GM23338 (cell line): ENCODE data around the gene RMC1. TPM values are rescaled to one million over a fixed set of nuclear protein-coding genes. Genes with fewer than 3 reads are reported as not detected.

ENCODE experiments used
- ATAC-seq: fragments of 200-7000 bp; cut with Tn5 transposase; 3 replicates; pipeline ENCODE4 v1.9.1; 2020
- DNase-seq: peaks from one replicate; pipeline ENCODE4 v3.0.0-alpha.2; 2015; ENCODE audit warnings: low spot score
- H2AFZ ChIP-seq: fragments of 200-600 bp; sonication (generic); 2 replicates; pipeline ENCODE4 v1.8.0; 2016; ENCODE audit warnings: antibody characterized with exemption, mild to moderate bottlenecking, moderate library complexity
- H3F3A ChIP-seq: fragments of 200-600 bp; sonication (generic); replicated peaks from 2 replicates; pipeline ENCODE4 v1.8.0; 2017; ENCODE audit warnings: antibody characterized with exemption, mixed run types, low read depth
- H3K27ac ChIP-seq: fragments of 200-600 bp; sonication (generic); 2 replicates; pipeline ENCODE4 v1.6.1; 2016; ENCODE audit warnings: low read depth
- H3K27me3 ChIP-seq: fragments of 200-600 bp; sonication (generic); 2 replicates; pipeline ENCODE4 v1.8.0; 2016; ENCODE audit warnings: mild to moderate bottlenecking, mixed run types, moderate library complexity; ENCODE audit not compliant: insufficient read depth
- H3K36me3 ChIP-seq: fragments of 200-600 bp; sonication (generic); 2 replicates; pipeline ENCODE4 v1.8.0; 2016; ENCODE audit warnings: mild to moderate bottlenecking; ENCODE audit not compliant: insufficient read depth
- H3K4me1 ChIP-seq: fragments of 200-600 bp; sonication (generic); 2 replicates; pipeline ENCODE4 v1.8.0; 2016; ENCODE audit warnings: mild to moderate bottlenecking, moderate library complexity; ENCODE audit not compliant: insufficient read depth
- H3K4me2 ChIP-seq: fragments of 200-600 bp; sonication (generic); 2 replicates; pipeline ENCODE4 v1.7.1; 2017; ENCODE audit warnings: mixed run types
- H3K4me3 ChIP-seq: fragments of 200-600 bp; sonication (generic); 2 replicates; pipeline ENCODE4 v1.6.1; 2016; ENCODE audit warnings: mixed run types
- H3K79me2 ChIP-seq: fragments of 200-600 bp; sonication (generic); replicated peaks from 2 replicates; pipeline ENCODE4 v1.8.0; 2017; ENCODE audit warnings: mild to moderate bottlenecking; ENCODE audit not compliant: insufficient read depth
- H3K9me2 ChIP-seq: fragments of 200-600 bp; sonication (generic); 2 replicates; pipeline ENCODE4 v1.8.0; 2017; ENCODE audit not compliant: insufficient read depth
- H4K20me1 ChIP-seq: fragments of 200-600 bp; sonication (generic); replicated peaks from 2 replicates; pipeline ENCODE4 v1.8.0; 2017; ENCODE audit warnings: mild to moderate bottlenecking; ENCODE audit not compliant: insufficient read depth
- H3K27ac Mint-ChIP-seq: 2 replicates; pipeline ENCODE4 v1.8.0; 2020; ENCODE audit warnings: inconsistent platforms, mild to moderate bottlenecking, moderate library complexity, mixed read lengths
- H3K27me3 Mint-ChIP-seq: 3 replicates; pipeline ENCODE4 v1.8.0; 2022; ENCODE audit warnings: low read depth, mild to moderate bottlenecking, moderate library complexity, mixed read lengths, inconsistent platforms; ENCODE audit not compliant: insufficient read depth, poor library complexity
- H3K36me3 Mint-ChIP-seq: 3 replicates; pipeline ENCODE4 v1.8.0; 2021; ENCODE audit warnings: low read depth, mild to moderate bottlenecking, inconsistent platforms, moderate library complexity, mixed read lengths
- H3K4me1 Mint-ChIP-seq: 3 replicates; pipeline ENCODE4 v1.8.0; 2020; ENCODE audit warnings: mild to moderate bottlenecking, inconsistent platforms, mixed read lengths
- H3K4me3 Mint-ChIP-seq: 3 replicates; pipeline ENCODE4 v1.8.0; 2021; ENCODE audit warnings: moderate library complexity, mild to moderate bottlenecking, inconsistent platforms, mixed read lengths
- H3K9me3 Mint-ChIP-seq: 3 replicates; pipeline ENCODE4 v1.8.0; 2020; ENCODE audit warnings: moderate library complexity, mild to moderate bottlenecking, inconsistent platforms, mixed read lengths
- CREB1 ChIP-seq: fragments of 250-450 bp; sonication (Bioruptor Pico); IDR thresholded peaks from 2 replicates; pipeline ENCODE4 v1.5.0; 2020; ENCODE audit warnings: low read depth, mild to moderate bottlenecking, moderate library complexity
- ETS1 ChIP-seq: IDR thresholded peaks from 2 replicates; pipeline ENCODE4 v1.6.1; 2016; ENCODE audit warnings: antibody characterized with exemption
- EZH2 ChIP-seq: fragments of 200-600 bp; sonication (generic); IDR thresholded peaks from one replicate; pipeline ENCODE4 v1.8.0; 2017; ENCODE audit warnings: antibody characterized with exemption, mild to moderate bottlenecking, low read depth; ENCODE audit not compliant: unreplicated experiment
- EZH2phosphoT487 ChIP-seq: fragments of 200-600 bp; sonication (generic); IDR thresholded peaks from one replicate; pipeline ENCODE4 v1.8.1; 2018; ENCODE audit warnings: antibody characterized with exemption; ENCODE audit not compliant: unreplicated experiment
- JUNB ChIP-seq: IDR thresholded peaks from one replicate; pipeline ENCODE4 v1.6.1; 2016; ENCODE audit warnings: antibody characterized with exemption; ENCODE audit not compliant: unreplicated experiment
- POLR2AphosphoS5 ChIP-seq: IDR thresholded peaks from 2 replicates; pipeline ENCODE4 v1.6.1; 2016; ENCODE audit warnings: antibody characterized with exemption, low read depth
- REST ChIP-seq: IDR thresholded peaks from one replicate; pipeline ENCODE4 v1.6.1; 2018; ENCODE audit warnings: antibody characterized with exemption; ENCODE audit not compliant: unreplicated experiment
- STAT1 ChIP-seq: IDR thresholded peaks from one replicate; pipeline ENCODE4 v1.6.1; 2016; ENCODE audit warnings: antibody characterized with exemption; ENCODE audit not compliant: unreplicated experiment
- ZNF114 ChIP-seq: fragments of 250-450 bp; sonication (Bioruptor Pico); IDR thresholded peaks from 2 replicates; pipeline ENCODE4 v1.5.0; 2020; ENCODE audit warnings: mild to moderate bottlenecking, moderate library complexity
- ZNF331 ChIP-seq: fragments of 250-450 bp; sonication (Bioruptor Pico); IDR thresholded peaks from 2 replicates; pipeline ENCODE4 v1.5.0; 2020; ENCODE audit warnings: low read depth, mild to moderate bottlenecking, moderate library complexity
- ZNF462 ChIP-seq: fragments of 250-450 bp; sonication (Bioruptor Pico); IDR thresholded peaks from 2 replicates; pipeline ENCODE4 v1.5.0; 2020; ENCODE audit warnings: mild to moderate bottlenecking, moderate library complexity
- polyA plus RNA-seq: library from polyadenylated mRNA; unstranded; fragments of >200 nt; fragmentation: Nextera tagmentation; extraction: Ambion mirVana; gene quantifications from 2 replicates; pipeline ENCODE4 v1.2.1, GENCODE V29; 2016
- total RNA-seq: library from RNA; depleted of rRNA; stranded (reverse); fragments of >200 nt; shearing (Covaris generic); gene quantifications from 2 replicates; pipeline ENCODE4 v1.2.3, GENCODE V29; 2014
- TF ChIP-seq, protein P1 (sequence below), 2 experiments: fragments of 200-600 bp in 1 of 2; sonication (generic) in 1 of 2; conservative IDR thresholded peaks; 2 replicates each; pipeline versions ENCODE4 v1.5.1 to v1.6.1; 2016 to 2017; ENCODE audit warnings: antibody characterized with exemption in 2 of 2, low read depth in 2 of 2, mild to moderate bottlenecking in 2 of 2, moderate library complexity in 1 of 2

RMC1 gene
- total and polyA plus RNA-seq, 2 experiments from 2014 or later = 18.9 to 24.6 TPM

- TF ChIP-seq ETS1 = no peak
- TF ChIP-seq STAT1 = no peak
- no peak for TF ChIP-seq ZNF114
- TF ChIP-seq, protein P1, sequence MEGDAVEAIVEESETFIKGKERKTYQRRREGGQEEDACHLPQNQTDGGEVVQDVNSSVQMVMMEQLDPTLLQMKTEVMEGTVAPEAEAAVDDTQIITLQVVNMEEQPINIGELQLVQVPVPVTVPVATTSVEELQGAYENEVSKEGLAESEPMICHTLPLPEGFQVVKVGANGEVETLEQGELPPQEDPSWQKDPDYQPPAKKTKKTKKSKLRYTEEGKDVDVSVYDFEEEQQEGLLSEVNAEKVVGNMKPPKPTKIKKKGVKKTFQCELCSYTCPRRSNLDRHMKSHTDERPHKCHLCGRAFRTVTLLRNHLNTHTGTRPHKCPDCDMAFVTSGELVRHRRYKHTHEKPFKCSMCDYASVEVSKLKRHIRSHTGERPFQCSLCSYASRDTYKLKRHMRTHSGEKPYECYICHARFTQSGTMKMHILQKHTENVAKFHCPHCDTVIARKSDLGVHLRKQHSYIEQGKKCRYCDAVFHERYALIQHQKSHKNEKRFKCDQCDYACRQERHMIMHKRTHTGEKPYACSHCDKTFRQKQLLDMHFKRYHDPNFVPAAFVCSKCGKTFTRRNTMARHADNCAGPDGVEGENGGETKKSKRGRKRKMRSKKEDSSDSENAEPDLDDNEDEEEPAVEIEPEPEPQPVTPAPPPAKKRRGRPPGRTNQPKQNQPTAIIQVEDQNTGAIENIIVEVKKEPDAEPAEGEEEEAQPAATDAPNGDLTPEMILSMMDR (conservative IDR thresholded peaks at IDR 0.05; ENCODE audit: low read depth in 2 of 2) = no peak
- TF ChIP-seq ZNF331 (CRISPR knock-in tag) = no peak
- no peak for TF ChIP-seq CREB1 (CRISPR knock-in tag)
- no peak for TF ChIP-seq REST
- no peak for TF ChIP-seq ZNF462 (CRISPR knock-in tag)
- no peak for TF ChIP-seq EZH2
- TF ChIP-seq JUNB = no peak
- no peak for TF ChIP-seq EZH2phosphoT487
- TF ChIP-seq POLR2AphosphoS5 = no peak
- Mint-ChIP-seq H3K27ac (no peak overlapping the region), H3K4me1 (no peaks in the 10 kb centered on the region), H3K9me3 (no peaks in the 10 kb centered on the region), H3K36me3 (peaks cover 55% of the 10 kb centered on the region), H3K27me3 (peaks cover 2% of the 10 kb centered on the region), H3K4me3 (no peak overlapping the region)
- Histone ChIP-seq H3K79me2 (no peaks in the 10 kb centered on the region), H3K9me2 (no peaks in the 10 kb centered on the region), H3K27me3 (no peaks in the 10 kb centered on the region), H3K4me3 (no peak overlapping the region), H3K36me3 (peaks cover 52% of the 10 kb centered on the region), H3K27ac (no peak overlapping the region), H3K4me2 (no peak overlapping the region), H3K4me1 (no peaks in the 10 kb centered on the region), H2AFZ (no peak overlapping the region), H4K20me1 (peaks cover 9% of the 10 kb centered on the region), H3F3A (no peaks in the 10 kb centered on the region)
- no peak for DNase-seq
- ATAC-seq = no peak
Measured at GRCh38 chr18:23545247-23545789, 42.0 kb downstream of the RMC1 start.
